GM12875 (cell line): Measurements from ENCODE around the gene CLEC5A.

Experiments
- H3K4me3 ChIP-seq: one replicate; pipeline ENCODE4 v1.5.1; 2011; ENCODE audit warnings: low read depth, low read length, control low read depth
- CTCF ChIP-seq: IDR thresholded peaks from 2 replicates; pipeline ENCODE4 v1.5.1; 2011; ENCODE audit warnings: low read depth, mild to moderate bottlenecking, control low read depth, inconsistent platforms, low read length, moderate library complexity, borderline replicate concordance; ENCODE audit not compliant: insufficient read depth

CLEC5A gene

GRCh38 chr7:141949451-141949850, 2.7 kb upstream of the CLEC5A start:
- H3K4me3 ChIP-seq: no peak overlapping the region
- no peak for TF ChIP-seq CTCF

- no peak overlapping the region for H3K4me3 ChIP-seq
- no peak for TF ChIP-seq CTCF
Measured at GRCh38 chr7:141949021-141949420, 2.2 kb upstream of the CLEC5A start.

GRCh38 chr7:141945356-141945755, 1.4 kb downstream of the CLEC5A start:
- no peak overlapping the region for H3K4me3 ChIP-seq
- no peak for TF ChIP-seq CTCF

- TF ChIP-seq CTCF: no peak
- H3K4me3 ChIP-seq: no peak overlapping the region
Measured at GRCh38 chr7:141944811-141945210, 2.0 kb downstream of the CLEC5A start.

GRCh38 chr7:141943846-141944245, 2.9 kb downstream of the CLEC5A start:
- no peak for TF ChIP-seq CTCF
- H3K4me3 ChIP-seq: no peak overlapping the region

- TF ChIP-seq CTCF: no peak
- no peak overlapping the region for H3K4me3 ChIP-seq
Measured at GRCh38 chr7:141941075-141941474, 5.7 kb downstream of the CLEC5A start.

GRCh38 chr7:141930211-141930610, 16.6 kb downstream of the CLEC5A start:
- no peak for TF ChIP-seq CTCF
- no peak overlapping the region for H3K4me3 ChIP-seq
